ENCODE measurements around the gene SORBS2.

SORBS2 gene

DNA sequence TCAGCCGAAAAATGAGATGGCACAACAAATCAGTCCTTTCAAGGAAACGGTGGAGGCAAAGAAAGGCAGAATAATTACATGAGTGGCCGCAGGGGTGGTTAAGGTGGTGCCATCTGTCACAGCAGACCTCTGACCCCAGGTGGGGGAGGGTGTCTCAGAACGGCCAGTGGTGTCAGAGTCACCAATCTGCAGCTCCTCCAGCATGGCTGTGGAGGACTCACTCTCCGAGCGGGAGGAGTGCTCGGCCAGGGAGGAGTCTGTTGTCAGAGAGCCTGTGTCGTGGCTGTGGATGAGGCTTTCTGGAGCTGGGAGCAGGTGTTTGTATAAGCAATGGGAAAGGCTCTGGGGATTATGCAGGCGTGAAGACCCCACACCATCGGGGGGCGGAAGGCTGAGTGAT lies 146.3 kb downstream of the SORBS2 start:
- TF ChIP-seq, protein P1, sequence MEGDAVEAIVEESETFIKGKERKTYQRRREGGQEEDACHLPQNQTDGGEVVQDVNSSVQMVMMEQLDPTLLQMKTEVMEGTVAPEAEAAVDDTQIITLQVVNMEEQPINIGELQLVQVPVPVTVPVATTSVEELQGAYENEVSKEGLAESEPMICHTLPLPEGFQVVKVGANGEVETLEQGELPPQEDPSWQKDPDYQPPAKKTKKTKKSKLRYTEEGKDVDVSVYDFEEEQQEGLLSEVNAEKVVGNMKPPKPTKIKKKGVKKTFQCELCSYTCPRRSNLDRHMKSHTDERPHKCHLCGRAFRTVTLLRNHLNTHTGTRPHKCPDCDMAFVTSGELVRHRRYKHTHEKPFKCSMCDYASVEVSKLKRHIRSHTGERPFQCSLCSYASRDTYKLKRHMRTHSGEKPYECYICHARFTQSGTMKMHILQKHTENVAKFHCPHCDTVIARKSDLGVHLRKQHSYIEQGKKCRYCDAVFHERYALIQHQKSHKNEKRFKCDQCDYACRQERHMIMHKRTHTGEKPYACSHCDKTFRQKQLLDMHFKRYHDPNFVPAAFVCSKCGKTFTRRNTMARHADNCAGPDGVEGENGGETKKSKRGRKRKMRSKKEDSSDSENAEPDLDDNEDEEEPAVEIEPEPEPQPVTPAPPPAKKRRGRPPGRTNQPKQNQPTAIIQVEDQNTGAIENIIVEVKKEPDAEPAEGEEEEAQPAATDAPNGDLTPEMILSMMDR (IDR thresholded peaks at IDR 0.05; ENCODE audit: borderline replicate concordance, insufficient read depth, low read depth, low read length): no peak

DNA sequence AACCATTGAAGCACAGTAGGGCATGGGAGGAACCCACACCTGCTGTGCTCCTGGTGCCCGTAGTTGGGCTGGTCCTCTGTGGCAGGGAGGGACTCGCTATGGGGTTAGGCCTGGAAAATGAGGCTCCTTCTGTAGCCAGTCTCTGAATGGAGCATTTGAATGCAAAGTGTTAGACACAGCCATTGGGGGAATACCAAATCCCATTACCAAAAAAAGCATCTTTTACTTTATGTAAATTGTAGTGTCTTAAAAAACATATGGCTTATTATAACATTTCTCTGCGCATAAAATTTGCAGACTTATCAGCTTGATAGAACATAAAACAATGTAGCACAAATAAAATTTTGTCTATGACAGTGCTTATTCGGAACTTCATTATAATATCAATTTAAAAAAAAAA lies 147.5 kb downstream of the SORBS2 start:
- TF ChIP-seq, protein P1 (IDR thresholded peaks at IDR 0.05; ENCODE audit: borderline replicate concordance, insufficient read depth, low read depth, low read length): no peak
- no peak overlapping the region for H3K4me3 ChIP-seq (ENCODE audit: low read depth, low read length)

More for the DNA sequence above, 146.3 kb downstream of the SORBS2 start:
- no peak overlapping the region for H3K4me3 ChIP-seq (ENCODE audit: low read depth, low read length)

DNA sequence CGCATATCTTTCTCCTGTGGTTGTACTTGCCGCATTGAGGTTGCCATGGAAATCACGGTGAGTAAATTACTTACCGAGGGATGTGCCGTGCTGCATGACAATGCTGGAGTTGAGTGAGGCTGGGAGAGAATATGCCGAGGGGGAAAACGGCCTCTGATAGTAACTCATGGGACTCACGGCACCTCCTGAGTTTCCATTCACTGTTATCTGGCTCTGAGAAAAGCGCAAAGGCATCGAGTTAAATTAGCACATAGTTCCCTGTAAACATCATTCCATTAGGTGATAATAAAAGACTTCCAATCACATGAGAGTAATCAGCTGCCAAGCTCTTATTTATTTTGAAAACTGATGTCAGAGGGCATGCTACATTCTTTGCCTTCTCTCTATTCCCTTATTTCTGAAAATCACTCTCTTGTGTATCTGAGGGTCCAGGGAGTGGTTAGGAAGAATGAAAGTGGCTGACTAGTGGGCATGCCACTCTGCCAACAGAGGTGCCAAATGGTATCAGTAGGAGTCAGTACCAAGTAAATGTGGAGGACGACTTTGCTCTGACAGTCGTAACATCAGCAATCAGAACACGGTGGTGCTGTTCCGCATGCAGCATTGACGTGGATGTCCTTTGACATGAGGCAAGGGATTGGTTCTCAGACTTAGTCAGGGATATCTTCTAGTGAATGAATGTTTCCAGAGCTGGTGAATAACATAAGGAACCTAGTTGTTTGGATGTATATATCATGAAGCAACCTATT lies 149.8 kb downstream of the SORBS2 start:
- TF ChIP-seq, protein P1 (IDR thresholded peaks at IDR 0.05; ENCODE audit: borderline replicate concordance, insufficient read depth, low read depth, low read length): no peak

DNA sequence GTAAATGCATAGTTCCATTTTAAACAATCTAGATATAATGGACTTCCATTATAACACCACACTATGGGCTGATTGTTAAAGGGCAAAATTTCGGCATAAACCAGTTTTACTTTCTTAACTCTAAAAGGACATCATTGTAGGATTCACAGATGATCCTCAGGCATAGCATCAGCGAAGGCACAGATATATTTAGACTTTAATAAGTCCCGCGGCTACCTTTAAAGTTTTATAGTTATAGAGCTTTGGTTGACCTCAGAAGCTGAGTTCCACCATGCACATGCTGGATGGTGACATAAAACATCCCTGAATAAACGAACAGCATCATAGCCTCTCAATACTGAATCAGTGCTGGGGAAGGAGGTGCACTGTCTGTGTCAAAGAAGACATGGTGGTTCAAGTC lies 151.7 kb downstream of the SORBS2 start:
- H3K4me3 ChIP-seq (ENCODE audit: low read depth, low read length): no peak overlapping the region
- TF ChIP-seq, protein P1 (IDR thresholded peaks at IDR 0.05; ENCODE audit: borderline replicate concordance, insufficient read depth, low read depth, low read length): no peak

More for the DNA sequence above, 149.8 kb downstream of the SORBS2 start:
- no peak overlapping the region for H3K4me3 ChIP-seq (ENCODE audit: low read depth, low read length)

DNA sequence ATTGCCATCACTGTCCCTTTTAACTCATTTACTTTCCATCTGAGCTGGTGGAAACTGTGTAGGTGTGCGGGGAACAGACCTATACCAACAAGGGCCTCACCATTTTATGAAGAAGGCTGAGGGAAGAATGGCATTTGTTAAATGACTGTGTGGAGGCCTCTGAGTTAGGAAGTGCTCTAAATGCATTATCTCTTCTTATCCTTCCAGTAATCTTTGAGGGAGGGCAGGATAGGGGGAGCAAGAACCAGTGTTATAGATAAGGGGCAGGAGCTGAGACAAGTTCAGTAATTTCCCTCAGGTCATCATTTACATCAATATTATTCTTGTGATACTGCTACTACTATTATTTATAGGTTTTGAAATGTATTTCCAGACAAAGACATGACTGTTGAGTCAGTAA lies 154.3 kb downstream of the SORBS2 start:
- no peak overlapping the region for H3K4me3 ChIP-seq (ENCODE audit: low read depth, low read length)
- TF ChIP-seq, protein P1 (IDR thresholded peaks at IDR 0.05; ENCODE audit: borderline replicate concordance, insufficient read depth, low read depth, low read length): no peak

DNA sequence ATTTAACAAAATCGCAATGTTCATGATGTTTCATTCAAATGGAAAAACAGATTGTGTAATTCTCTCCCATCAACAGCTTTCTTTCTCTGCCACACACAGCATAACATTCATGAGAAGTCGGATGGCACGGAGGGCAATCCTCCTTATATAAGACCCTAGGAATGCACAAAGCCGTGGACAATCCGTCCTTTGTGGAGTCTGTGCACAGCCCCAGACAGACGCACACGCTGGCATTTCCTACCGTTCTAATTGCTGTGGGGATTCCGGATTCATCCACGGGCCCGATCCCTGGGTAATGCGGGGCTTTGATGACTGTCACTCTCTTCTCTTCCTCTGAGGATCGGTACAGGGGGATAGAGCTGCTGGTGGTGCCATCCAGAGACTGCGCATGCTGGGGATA lies 154.8 kb downstream of the SORBS2 start:
- TF ChIP-seq, protein P1 (IDR thresholded peaks at IDR 0.05; ENCODE audit: borderline replicate concordance, insufficient read depth, low read depth, low read length): no peak
- no peak overlapping the region for H3K4me3 ChIP-seq (ENCODE audit: low read depth, low read length)

DNA sequence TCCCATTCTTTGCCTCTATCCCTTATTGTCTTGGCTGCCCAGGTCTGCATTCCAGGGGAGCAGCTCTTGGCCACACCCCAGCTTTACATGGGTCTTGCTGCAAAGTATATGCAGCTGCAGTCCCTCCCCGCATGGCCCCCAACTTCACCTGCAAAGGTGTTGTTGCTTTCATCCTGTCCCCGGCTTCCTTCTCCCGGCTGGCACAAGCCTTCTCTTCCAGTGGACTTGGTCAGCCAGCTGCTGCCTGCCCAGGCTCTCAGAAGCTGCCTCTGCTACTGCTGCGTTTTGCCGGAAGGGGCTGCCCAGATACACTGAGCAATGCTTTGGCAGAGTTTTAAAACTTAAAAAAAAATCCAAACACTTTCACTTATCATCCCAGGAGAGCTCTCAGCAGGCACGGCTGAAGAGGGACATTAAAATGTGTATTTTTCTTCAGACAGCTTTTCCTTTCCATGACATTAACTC lies 155.5 kb downstream of the SORBS2 start:
- TF ChIP-seq, protein P1 (IDR thresholded peaks at IDR 0.05; ENCODE audit: borderline replicate concordance, insufficient read depth, low read depth, low read length): no peak
- H3K4me3 ChIP-seq (ENCODE audit: low read depth, low read length): no peak overlapping the region
